Right renal pelvis (tissue), 4 donors: ENCODE data around the gene MKX. TPM values are rescaled to one million over a fixed set of nuclear protein-coding genes. Genes with fewer than 3 reads are reported as not detected.
"Not testable (repeated sequence)": the region's sequence is repeated elsewhere in the genome, so short reads cannot be mapped to it uniquely, and the experiment has no call there.

Experiments used
- DNase-seq, 4 donors: peaks; one replicate each; pipeline ENCODE4 v3.0.0-alpha.2; 2013; ENCODE audit warnings: low read depth in 4 of 4, low spot score in 3 of 4, missing footprints in 1 of 4
- polyA plus RNA-seq, 4 donors: library from polyadenylated mRNA; unstranded; fragments of 120-200 nt; gene quantifications; one replicate each; pipeline ENCODE4 v1.2.1, GENCODE V29; 2013; ENCODE audit not compliant: insufficient read length in 4 of 4

The MKX gene
- polyA plus RNA-seq, 4 donors = 0.06 to 0.45 (median 0.19) TPM

- DNase-seq = no peak
These were observed 49.2 kb downstream of the MKX start for GRCh38 chr10:27696466-27696865.

- no peak for DNase-seq
These were observed 49.9 kb downstream of the MKX start for GRCh38 chr10:27695706-27696105.

GRCh38 chr10:27695088-27695487 lies 50.5 kb downstream of the MKX start:
- DNase-seq = no peak

- no peak for DNase-seq
These were observed 53.0 kb downstream of the MKX start for GRCh38 chr10:27692663-27693062.

- DNase-seq = no peak
These were observed 56.6 kb downstream of the MKX start for GRCh38 chr10:27688991-27689390.

- no peak for DNase-seq
These were observed 57.3 kb downstream of the MKX start for GRCh38 chr10:27688276-27688675.

GRCh38 chr10:27687743-27688142 lies 57.9 kb downstream of the MKX start:
- DNase-seq = no peak

GRCh38 chr10:27687326-27687725 lies 58.3 kb downstream of the MKX start:
- no peak for DNase-seq

- DNase-seq = no peak
These were observed 59.9 kb downstream of the MKX start for GRCh38 chr10:27685681-27686080.

GRCh38 chr10:27683226-27683625 lies 62.4 kb downstream of the MKX start:
- no peak for DNase-seq

GRCh38 chr10:27681795-27682194 lies 63.8 kb downstream of the MKX start:
- not testable (repeated sequence) for DNase-seq

- DNase-seq = no peak
These were observed 64.7 kb downstream of the MKX start for GRCh38 chr10:27680691-27681605.

GRCh38 chr10:27680006-27680557 lies 65.5 kb downstream of the MKX start:
- DNase-seq = no peak

- DNase-seq = no peak
These were observed 66.2 kb downstream of the MKX start for GRCh38 chr10:27679369-27679912.

- no peak for DNase-seq
These were observed 67.5 kb downstream of the MKX start for GRCh38 chr10:27678166-27678565.

GRCh38 chr10:27673065-27673464 lies 72.6 kb downstream of the MKX start:
- DNase-seq = no peak

- no peak for DNase-seq
These were observed 73.8 kb downstream of the MKX start for GRCh38 chr10:27671821-27672220.

- no peak for DNase-seq
These were observed 81.2 kb downstream of the MKX start for GRCh38 chr10:27664461-27664860.

GRCh38 chr10:27663621-27664020 lies 82.0 kb downstream of the MKX start:
- DNase-seq = no peak

GRCh38 chr10:27661514-27662286 lies 83.9 kb downstream of the MKX start:
- DNase-seq = no peak

GRCh38 chr10:27660711-27661110 lies 84.9 kb downstream of the MKX start:
- DNase-seq = no peak
